Osteoblast (primary cell): Measurements from ENCODE around the gene COL9A1. TPM values are rescaled to one million over a fixed set of nuclear protein-coding genes. Genes with fewer than 3 reads are reported as not detected.

ENCODE experiments used
- DNase-seq: peaks from one replicate; pipeline ENCODE4 v3.0.0; 2011; ENCODE audit warnings: low spot score, mixed read lengths; ENCODE audit not compliant: insufficient read length; ENCODE audit errors: missing footprints
- H2AFZ ChIP-seq: 2 replicates; pipeline ENCODE4 v1.6.0; 2011; ENCODE audit warnings: mild to moderate bottlenecking, low read length
- H3K27ac ChIP-seq: 2 replicates; pipeline ENCODE4 v1.5.1; 2011; ENCODE audit warnings: mild to moderate bottlenecking, low read depth, low read length, moderate library complexity
- H3K27me3 ChIP-seq: 2 replicates; pipeline ENCODE4 v1.6.0; 2012; ENCODE audit warnings: mild to moderate bottlenecking, control low read depth, inconsistent platforms, low read length, moderate library complexity; ENCODE audit not compliant: insufficient read depth
- H3K36me3 ChIP-seq: 2 replicates; pipeline ENCODE4 v1.5.1; 2011; ENCODE audit warnings: mild to moderate bottlenecking, low read length, control low read depth, moderate library complexity; ENCODE audit not compliant: insufficient read depth
- H3K4me1 ChIP-seq: 2 replicates; pipeline ENCODE4 v1.5.1; 2011; ENCODE audit warnings: mild to moderate bottlenecking, low read length, control low read depth, moderate library complexity; ENCODE audit not compliant: insufficient read depth
- H3K4me2 ChIP-seq: 2 replicates; pipeline ENCODE4 v1.6.0; 2011; ENCODE audit warnings: mild to moderate bottlenecking, low read length; ENCODE audit not compliant: insufficient read depth
- H3K4me3 ChIP-seq: fragments of 200-600 bp; sonication (generic); 3 replicates; pipeline ENCODE4 v1.5.1; 2012; ENCODE audit warnings: mild to moderate bottlenecking, low read length, inconsistent platforms; ENCODE audit not compliant: insufficient read depth
- H3K79me2 ChIP-seq: 2 replicates; pipeline ENCODE4 v1.6.0; 2012; ENCODE audit warnings: mild to moderate bottlenecking, low read length, control low read depth, inconsistent platforms; ENCODE audit not compliant: insufficient read depth
- H3K9me3 ChIP-seq: 2 replicates; pipeline ENCODE4 v1.5.1; 2011; ENCODE audit warnings: low read depth, low read length, control low read depth
- H4K20me1 ChIP-seq: 2 replicates; pipeline ENCODE4 v1.6.0; 2012; ENCODE audit warnings: mild to moderate bottlenecking, low read length, control low read depth; ENCODE audit not compliant: insufficient read depth
- total RNA-seq: library from RNA; depleted of rRNA; stranded (reverse); fragments of >200 nt; gene quantifications from 2 replicates; pipeline ENCODE4 v1.2.3, GENCODE V29; 2012
- TF ChIP-seq, protein P1 (sequence below): IDR thresholded peaks from 2 replicates; pipeline ENCODE4 v1.5.1; 2011; ENCODE audit warnings: mild to moderate bottlenecking, low read depth, low read length, moderate library complexity; ENCODE audit errors: extremely low read depth

Gene COL9A1
- total RNA-seq, 1 donor = not detected

DNA sequence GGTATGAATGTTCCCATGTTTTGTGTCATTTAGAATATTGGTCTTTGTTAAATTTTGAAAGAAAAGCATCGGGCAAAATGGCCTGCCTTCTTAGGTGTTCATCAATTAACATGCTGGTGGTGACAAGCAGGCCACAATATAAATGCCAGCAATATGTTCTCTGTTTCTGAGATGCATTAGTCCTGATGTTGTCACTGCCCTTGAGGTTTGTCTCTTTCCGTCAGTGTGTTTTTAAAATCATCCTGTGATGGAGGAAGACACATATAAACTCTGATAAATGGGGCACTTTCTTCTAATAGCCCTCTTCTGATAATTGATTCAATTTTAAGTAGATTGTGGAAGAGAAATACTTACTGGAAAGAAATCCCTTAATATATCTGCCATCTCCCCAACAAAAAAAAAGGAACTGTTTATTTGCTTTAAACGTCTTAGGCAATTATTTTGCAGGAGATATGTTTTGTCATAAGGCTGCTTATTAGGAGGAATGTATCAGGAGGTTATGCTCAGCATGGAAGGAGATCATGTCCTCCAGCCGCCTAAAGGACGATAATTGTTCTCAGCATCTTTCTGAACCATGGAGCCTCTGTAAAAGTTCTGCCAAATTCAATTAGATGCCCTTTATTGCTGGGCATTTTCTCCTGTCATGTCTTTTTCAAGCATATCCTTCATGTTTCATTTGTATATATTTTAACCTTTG is 134.1 kb downstream of the COL9A1 start:
- no peaks in the 10 kb centered on the region for H3K9me3 ChIP-seq
- no peaks in the 10 kb centered on the region for H3K79me2 ChIP-seq
- DNase-seq = no peak
- TF ChIP-seq, protein P1, sequence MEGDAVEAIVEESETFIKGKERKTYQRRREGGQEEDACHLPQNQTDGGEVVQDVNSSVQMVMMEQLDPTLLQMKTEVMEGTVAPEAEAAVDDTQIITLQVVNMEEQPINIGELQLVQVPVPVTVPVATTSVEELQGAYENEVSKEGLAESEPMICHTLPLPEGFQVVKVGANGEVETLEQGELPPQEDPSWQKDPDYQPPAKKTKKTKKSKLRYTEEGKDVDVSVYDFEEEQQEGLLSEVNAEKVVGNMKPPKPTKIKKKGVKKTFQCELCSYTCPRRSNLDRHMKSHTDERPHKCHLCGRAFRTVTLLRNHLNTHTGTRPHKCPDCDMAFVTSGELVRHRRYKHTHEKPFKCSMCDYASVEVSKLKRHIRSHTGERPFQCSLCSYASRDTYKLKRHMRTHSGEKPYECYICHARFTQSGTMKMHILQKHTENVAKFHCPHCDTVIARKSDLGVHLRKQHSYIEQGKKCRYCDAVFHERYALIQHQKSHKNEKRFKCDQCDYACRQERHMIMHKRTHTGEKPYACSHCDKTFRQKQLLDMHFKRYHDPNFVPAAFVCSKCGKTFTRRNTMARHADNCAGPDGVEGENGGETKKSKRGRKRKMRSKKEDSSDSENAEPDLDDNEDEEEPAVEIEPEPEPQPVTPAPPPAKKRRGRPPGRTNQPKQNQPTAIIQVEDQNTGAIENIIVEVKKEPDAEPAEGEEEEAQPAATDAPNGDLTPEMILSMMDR = no peak
- no peaks in the 10 kb centered on the region for H3K4me1 ChIP-seq
- no peaks in the 10 kb centered on the region for H4K20me1 ChIP-seq
- H3K27me3 ChIP-seq = no peaks in the 10 kb centered on the region
- no peak overlapping the region for H3K4me2 ChIP-seq
- no peak overlapping the region for H3K4me3 ChIP-seq
- no peaks in the 10 kb centered on the region for H3K36me3 ChIP-seq
- H2AFZ ChIP-seq = no peak overlapping the region
- no peak overlapping the region for H3K27ac ChIP-seq

Other genes with a start within 250 kb of the COL9A1 start
- 16.2 and 16.3 TPM in 2 replicates for gene FAM135A, start 110.4 kb upstream of the COL9A1 start, total RNA-seq